Measurements from ENCODE around the gene ZNF330.

ZNF330 gene

DNA sequence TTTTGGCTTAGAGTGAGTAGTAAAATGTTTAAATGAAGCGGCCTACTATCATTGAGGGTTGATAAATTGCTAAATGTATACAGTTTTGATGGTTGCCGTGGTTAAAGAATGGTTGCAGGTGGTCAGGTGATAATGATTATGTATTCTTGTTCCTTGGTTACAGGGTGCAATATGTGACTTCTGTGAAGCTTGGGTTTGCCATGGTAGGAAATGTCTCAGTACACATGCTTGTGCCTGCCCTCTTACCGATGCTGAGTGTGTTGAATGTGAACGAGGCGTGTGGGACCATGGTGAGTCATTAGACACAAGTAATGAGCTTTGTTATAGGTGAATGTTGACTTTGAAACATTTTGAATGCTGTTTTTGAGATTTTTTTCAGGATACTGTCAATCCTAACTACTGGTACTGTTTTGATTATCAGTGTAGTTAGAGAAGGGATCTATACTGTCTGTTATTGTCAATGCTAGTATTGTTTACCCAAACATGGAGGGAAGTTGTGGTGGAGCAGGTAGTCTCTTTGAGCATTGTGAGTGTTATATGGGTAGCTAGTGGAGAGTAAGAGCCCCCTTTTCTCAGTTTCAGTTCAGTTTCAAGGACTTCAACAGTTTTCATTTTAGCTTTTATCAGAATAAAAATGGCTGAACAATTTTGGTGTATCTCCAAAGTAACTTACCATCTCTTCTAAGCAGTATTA, 8.9 kb downstream of the ZNF330 start:
- TF ChIP-seq POLR2AphosphoS5 (IDR thresholded peaks at IDR 0.05; ENCODE audit: low read depth), result no peak
- no peak for TF ChIP-seq SPI1 (IDR thresholded peaks at IDR 0.05; ENCODE audit: borderline replicate concordance, low read depth)
- TF ChIP-seq, protein P1, sequence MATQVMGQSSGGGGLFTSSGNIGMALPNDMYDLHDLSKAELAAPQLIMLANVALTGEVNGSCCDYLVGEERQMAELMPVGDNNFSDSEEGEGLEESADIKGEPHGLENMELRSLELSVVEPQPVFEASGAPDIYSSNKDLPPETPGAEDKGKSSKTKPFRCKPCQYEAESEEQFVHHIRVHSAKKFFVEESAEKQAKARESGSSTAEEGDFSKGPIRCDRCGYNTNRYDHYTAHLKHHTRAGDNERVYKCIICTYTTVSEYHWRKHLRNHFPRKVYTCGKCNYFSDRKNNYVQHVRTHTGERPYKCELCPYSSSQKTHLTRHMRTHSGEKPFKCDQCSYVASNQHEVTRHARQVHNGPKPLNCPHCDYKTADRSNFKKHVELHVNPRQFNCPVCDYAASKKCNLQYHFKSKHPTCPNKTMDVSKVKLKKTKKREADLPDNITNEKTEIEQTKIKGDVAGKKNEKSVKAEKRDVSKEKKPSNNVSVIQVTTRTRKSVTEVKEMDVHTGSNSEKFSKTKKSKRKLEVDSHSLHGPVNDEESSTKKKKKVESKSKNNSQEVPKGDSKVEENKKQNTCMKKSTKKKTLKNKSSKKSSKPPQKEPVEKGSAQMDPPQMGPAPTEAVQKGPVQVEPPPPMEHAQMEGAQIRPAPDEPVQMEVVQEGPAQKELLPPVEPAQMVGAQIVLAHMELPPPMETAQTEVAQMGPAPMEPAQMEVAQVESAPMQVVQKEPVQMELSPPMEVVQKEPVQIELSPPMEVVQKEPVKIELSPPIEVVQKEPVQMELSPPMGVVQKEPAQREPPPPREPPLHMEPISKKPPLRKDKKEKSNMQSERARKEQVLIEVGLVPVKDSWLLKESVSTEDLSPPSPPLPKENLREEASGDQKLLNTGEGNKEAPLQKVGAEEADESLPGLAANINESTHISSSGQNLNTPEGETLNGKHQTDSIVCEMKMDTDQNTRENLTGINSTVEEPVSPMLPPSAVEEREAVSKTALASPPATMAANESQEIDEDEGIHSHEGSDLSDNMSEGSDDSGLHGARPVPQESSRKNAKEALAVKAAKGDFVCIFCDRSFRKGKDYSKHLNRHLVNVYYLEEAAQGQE (IDR thresholded peaks at IDR 0.05; ENCODE audit: insufficient replicate concordance, low read depth), result no peak
- no peak for TF ChIP-seq GABPA (IDR thresholded peaks at IDR 0.05; ENCODE audit: low read depth)
- TF ChIP-seq, protein P2, sequence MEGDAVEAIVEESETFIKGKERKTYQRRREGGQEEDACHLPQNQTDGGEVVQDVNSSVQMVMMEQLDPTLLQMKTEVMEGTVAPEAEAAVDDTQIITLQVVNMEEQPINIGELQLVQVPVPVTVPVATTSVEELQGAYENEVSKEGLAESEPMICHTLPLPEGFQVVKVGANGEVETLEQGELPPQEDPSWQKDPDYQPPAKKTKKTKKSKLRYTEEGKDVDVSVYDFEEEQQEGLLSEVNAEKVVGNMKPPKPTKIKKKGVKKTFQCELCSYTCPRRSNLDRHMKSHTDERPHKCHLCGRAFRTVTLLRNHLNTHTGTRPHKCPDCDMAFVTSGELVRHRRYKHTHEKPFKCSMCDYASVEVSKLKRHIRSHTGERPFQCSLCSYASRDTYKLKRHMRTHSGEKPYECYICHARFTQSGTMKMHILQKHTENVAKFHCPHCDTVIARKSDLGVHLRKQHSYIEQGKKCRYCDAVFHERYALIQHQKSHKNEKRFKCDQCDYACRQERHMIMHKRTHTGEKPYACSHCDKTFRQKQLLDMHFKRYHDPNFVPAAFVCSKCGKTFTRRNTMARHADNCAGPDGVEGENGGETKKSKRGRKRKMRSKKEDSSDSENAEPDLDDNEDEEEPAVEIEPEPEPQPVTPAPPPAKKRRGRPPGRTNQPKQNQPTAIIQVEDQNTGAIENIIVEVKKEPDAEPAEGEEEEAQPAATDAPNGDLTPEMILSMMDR (IDR thresholded peaks at IDR 0.05; ENCODE audit: insufficient read depth, low read length), result no peak
- DNase-seq (ENCODE audit: low read depth in 1 of 2, low spot score in 1 of 2), result no peak
- Histone ChIP-seq H3K27me3 (ENCODE audit: insufficient read depth, poor library complexity, severe bottlenecking) (no peaks in the 10 kb centered on the region), H3K27ac (replicated peaks) (no peak overlapping the region), H3K4me3 (replicated peaks; ENCODE audit: insufficient read depth, low read length) (no peak overlapping the region)

DNA sequence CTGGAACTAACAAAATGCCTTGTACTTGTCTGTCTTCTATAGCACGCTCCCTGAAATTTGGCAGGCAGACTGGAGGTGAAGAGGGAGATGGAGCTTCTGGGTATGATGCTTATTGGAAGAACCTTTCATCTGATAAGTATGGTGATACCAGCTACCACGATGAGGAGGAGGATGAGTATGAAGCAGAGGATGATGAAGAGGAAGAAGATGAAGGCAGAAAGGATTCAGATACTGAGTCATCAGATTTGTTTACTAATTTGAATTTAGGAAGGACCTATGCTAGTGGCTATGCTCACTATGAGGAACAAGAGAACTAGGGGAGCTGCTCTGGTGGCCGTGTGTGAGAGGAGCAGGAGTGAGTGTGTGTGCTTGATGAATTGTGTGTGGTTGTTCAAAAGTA, 13.0 kb downstream of the ZNF330 start:
- no peak overlapping the region for H3K4me3 ChIP-seq (replicated peaks; ENCODE audit: insufficient read depth, low read length)
- TF ChIP-seq, protein P1 (IDR thresholded peaks at IDR 0.05; ENCODE audit: insufficient replicate concordance, low read depth), result no peak
- no peak for TF ChIP-seq SPI1 (IDR thresholded peaks at IDR 0.05; ENCODE audit: borderline replicate concordance, low read depth)
- TF ChIP-seq, protein P2 (IDR thresholded peaks at IDR 0.05; ENCODE audit: insufficient read depth, low read length), result no peak
- no peak for TF ChIP-seq GABPA (IDR thresholded peaks at IDR 0.05; ENCODE audit: low read depth)
- no peak for TF ChIP-seq POLR2AphosphoS5 (IDR thresholded peaks at IDR 0.05; ENCODE audit: low read depth)
- no peak for DNase-seq (ENCODE audit: low read depth in 1 of 2, low spot score in 1 of 2)

DNA sequence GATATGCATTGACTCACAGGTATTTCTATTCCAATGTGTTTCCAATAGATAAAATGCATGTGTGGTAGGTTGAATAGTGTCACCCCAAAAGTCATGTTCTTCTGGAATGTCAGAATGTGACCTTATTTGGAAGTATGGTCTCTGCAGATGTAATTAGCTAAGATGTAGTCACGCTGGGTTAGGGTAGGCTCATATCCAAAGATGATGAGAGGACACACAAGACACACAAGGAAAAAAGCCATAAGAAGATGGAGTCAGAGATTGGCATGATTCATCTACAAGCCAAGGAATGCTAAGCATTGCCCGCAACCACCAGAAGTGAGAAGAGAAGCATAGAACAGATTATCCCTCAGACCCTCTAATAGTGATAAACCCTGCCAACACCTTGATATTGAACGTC, 17.5 kb downstream of the ZNF330 start:
- DNase-seq (ENCODE audit: low read depth in 1 of 2, low spot score in 1 of 2), result no peak
- H3K4me3 ChIP-seq (replicated peaks; ENCODE audit: insufficient read depth, low read length), result no peak overlapping the region
- H3K27me3 ChIP-seq (ENCODE audit: insufficient read depth, poor library complexity, severe bottlenecking), result no peaks in the 10 kb centered on the region
- H3K27ac ChIP-seq (replicated peaks), result no peak overlapping the region
- no peak for TF ChIP-seq GABPA (IDR thresholded peaks at IDR 0.05; ENCODE audit: low read depth)
- TF ChIP-seq, protein P2 (IDR thresholded peaks at IDR 0.05; ENCODE audit: insufficient read depth, low read length), result no peak
- no peak for TF ChIP-seq POLR2AphosphoS5 (IDR thresholded peaks at IDR 0.05; ENCODE audit: low read depth)
- TF ChIP-seq, protein P1 (IDR thresholded peaks at IDR 0.05; ENCODE audit: insufficient replicate concordance, low read depth), result no peak
- TF ChIP-seq SPI1 (IDR thresholded peaks at IDR 0.05; ENCODE audit: borderline replicate concordance, low read depth), result no peak

More for the DNA sequence above, 13.0 kb downstream of the ZNF330 start:
- Histone ChIP-seq H3K27ac (replicated peaks) (no peak overlapping the region), H3K27me3 (ENCODE audit: insufficient read depth, poor library complexity, severe bottlenecking) (no peaks in the 10 kb centered on the region)

All from HL-60 (cell line).